H9 (cell line): ENCODE measurements around the gene PPIH. TPM values are rescaled to one million over a fixed set of nuclear protein-coding genes. Genes with fewer than 3 reads are reported as not detected.
A peak's percentile ranks its signal among the peaks of the same experiment; 100 is the strongest.
"Not testable (repeated sequence)": the region's sequence is repeated elsewhere in the genome, so short reads cannot be mapped to it uniquely, and the experiment has no call there.

ENCODE experiments used
- DNase-seq: peaks from one replicate; pipeline ENCODE4 v3.0.0-alpha.2; 2017
- H2AFZ ChIP-seq: one replicate; pipeline ENCODE4 v1.6.1; 2013; ENCODE audit warnings: mild to moderate bottlenecking, low read length, control low read depth, moderate library complexity
- H2AK5ac ChIP-seq: 2 replicates; pipeline ENCODE4 v1.6.1; 2013; ENCODE audit warnings: low read length, control low read depth, mixed read lengths; ENCODE audit not compliant: insufficient read length
- H2BK120ac ChIP-seq: one replicate; pipeline ENCODE4 v1.6.1; 2013; ENCODE audit warnings: low read depth, mild to moderate bottlenecking, low read length, control low read depth, inconsistent platforms; ENCODE audit not compliant: poor library complexity, severe bottlenecking
- H2BK12ac ChIP-seq: 2 replicates; pipeline ENCODE4 v1.6.1; 2013; ENCODE audit warnings: low read length, control low read depth, mixed read lengths, low read depth; ENCODE audit not compliant: insufficient read length
- H2BK15ac ChIP-seq: 2 replicates; pipeline ENCODE4 v1.6.1; 2013; ENCODE audit warnings: low read depth, low read length, control low read depth
- H2BK20ac ChIP-seq: one replicate; pipeline ENCODE4 v1.6.1; 2013; ENCODE audit warnings: low read depth, mild to moderate bottlenecking, low read length, control low read depth, inconsistent platforms; ENCODE audit not compliant: poor library complexity, severe bottlenecking
- H2BK5ac ChIP-seq: 2 replicates; pipeline ENCODE4 v1.6.1; 2013; ENCODE audit warnings: low read length, control low read depth, mixed read lengths; ENCODE audit not compliant: insufficient read length
- H3K14ac ChIP-seq: 2 replicates; pipeline ENCODE4 v1.6.1; 2013; ENCODE audit warnings: low read length, control low read depth; ENCODE audit not compliant: insufficient read depth
- H3K18ac ChIP-seq: 2 replicates; pipeline ENCODE4 v1.6.1; 2013; ENCODE audit warnings: low read depth, mild to moderate bottlenecking, mixed read lengths, low read length, control low read depth; ENCODE audit not compliant: insufficient read length
- H3K23ac ChIP-seq: 2 replicates; pipeline ENCODE4 v1.6.1; 2013; ENCODE audit warnings: low read length, control low read depth, mixed read lengths, low read depth; ENCODE audit not compliant: insufficient read length
- H3K23me2 ChIP-seq: 2 replicates; pipeline ENCODE4 v1.6.1; 2013; ENCODE audit warnings: low read depth, mild to moderate bottlenecking, mixed read lengths, low read length, control low read depth; ENCODE audit not compliant: insufficient read length, poor library complexity, severe bottlenecking
- H3K27ac ChIP-seq: 2 replicates; pipeline ENCODE4 v1.5.1; 2013; ENCODE audit warnings: low read length, control low read depth, mixed read lengths, low read depth; ENCODE audit not compliant: insufficient read length
- H3K27me3 ChIP-seq: 2 replicates; pipeline ENCODE4 v1.6.1; 2013; ENCODE audit warnings: low read length, control low read depth, inconsistent platforms; ENCODE audit not compliant: insufficient read depth
- H3K4ac ChIP-seq: 2 replicates; pipeline ENCODE4 v1.6.1; 2013; ENCODE audit warnings: low read depth, mild to moderate bottlenecking, control low read depth, inconsistent platforms, low read length, moderate library complexity
- H3K4me1 ChIP-seq: 2 replicates; pipeline ENCODE4 v1.6.1; 2013; ENCODE audit warnings: low read length, control low read depth, inconsistent platforms; ENCODE audit not compliant: insufficient read depth
- H3K4me2 ChIP-seq: 2 replicates; pipeline ENCODE4 v1.6.1; 2013; ENCODE audit warnings: low read length, control low read depth, mixed read lengths; ENCODE audit not compliant: insufficient read length, insufficient read depth
- H3K56ac ChIP-seq: 2 replicates; pipeline ENCODE4 v1.6.1; 2013; ENCODE audit warnings: low read depth, mild to moderate bottlenecking, mixed read lengths, low read length, control low read depth; ENCODE audit not compliant: insufficient read length
- H3K79me1 ChIP-seq: 2 replicates; pipeline ENCODE4 v1.6.1; 2013; ENCODE audit warnings: low read depth, mild to moderate bottlenecking, moderate library complexity, low read length, control low read depth, inconsistent platforms; ENCODE audit not compliant: insufficient read depth, poor library complexity, severe bottlenecking
- H3K79me2 ChIP-seq: 2 replicates; pipeline ENCODE4 v1.6.1; 2013; ENCODE audit warnings: low read length, control low read depth, inconsistent platforms; ENCODE audit not compliant: insufficient read depth
- H3K9ac ChIP-seq: 2 replicates; pipeline ENCODE4 v1.6.1; 2013; ENCODE audit warnings: low read length, control low read depth, mixed read lengths; ENCODE audit not compliant: insufficient read length; ENCODE audit errors: extremely low read depth
- H3K9me3 ChIP-seq: one replicate; pipeline ENCODE4 v1.6.1; 2013; ENCODE audit warnings: low read depth, low read length, inconsistent platforms; ENCODE audit not compliant: control insufficient read depth
- H3T11ph ChIP-seq: one replicate; pipeline ENCODE4 v1.6.1; 2013; ENCODE audit warnings: mild to moderate bottlenecking, low read length, control low read depth, inconsistent platforms
- H4K20me1 ChIP-seq: one replicate; pipeline ENCODE4 v1.6.1; 2013; ENCODE audit not compliant: control insufficient read depth, insufficient read length, insufficient read depth
- H4K5ac ChIP-seq: 2 replicates; pipeline ENCODE4 v1.6.1; 2013; ENCODE audit warnings: low read depth, mild to moderate bottlenecking, mixed read lengths, low read length, control low read depth; ENCODE audit not compliant: insufficient read length
- H4K8ac ChIP-seq: replicated peaks from 2 replicates; pipeline ENCODE4 v1.6.1; 2013; ENCODE audit warnings: low read length, control low read depth, mixed read lengths, low read depth; ENCODE audit not compliant: insufficient read length
- H4K91ac ChIP-seq: 2 replicates; pipeline ENCODE4 v1.6.1; 2013; ENCODE audit warnings: low read depth, mild to moderate bottlenecking, moderate library complexity, mixed read lengths, low read length, control low read depth; ENCODE audit not compliant: insufficient read length
- H3K27ac Mint-ChIP-seq, 3 experiments: 2 replicates in 2 of 3; 3 replicates in 1 of 3; pipeline ENCODE4 v1.8.0; 2020 to 2021; ENCODE audit warnings: mixed read lengths in 3 of 3, mild to moderate bottlenecking in 1 of 3, moderate library complexity in 1 of 3
- H3K27me3 Mint-ChIP-seq: 2 replicates; pipeline ENCODE4 v1.8.0; 2021; ENCODE audit warnings: low read depth, mild to moderate bottlenecking, moderate library complexity, mixed read lengths
- H3K36me3 Mint-ChIP-seq, 3 experiments: 2 replicates in 2 of 3; 3 replicates in 1 of 3; pipeline ENCODE4 v1.8.0; 2020 to 2021; ENCODE audit warnings: low read depth in 3 of 3, mixed read lengths in 3 of 3; ENCODE audit not compliant: insufficient read depth in 1 of 3
- H3K4me1 Mint-ChIP-seq, 2 experiments: 2 replicates each; pipeline ENCODE4 v1.8.0; 2020; ENCODE audit warnings: mixed read lengths in 2 of 2
- H3K4me3 Mint-ChIP-seq, 2 experiments: 2 replicates in 1 of 2; 3 replicates in 1 of 2; pipeline ENCODE4 v1.8.0; 2020 to 2021; ENCODE audit warnings: mild to moderate bottlenecking in 2 of 2, mixed read lengths in 2 of 2, moderate library complexity in 1 of 2
- H3K9me3 Mint-ChIP-seq, 2 experiments: 2 replicates in 1 of 2; 3 replicates in 1 of 2; pipeline ENCODE4 v1.8.0; 2020; ENCODE audit warnings: mild to moderate bottlenecking in 2 of 2, mixed read lengths in 2 of 2, moderate library complexity in 1 of 2
- CTCF ChIP-seq: fragments of 200-600 bp; sonication (generic); conservative IDR thresholded peaks from 3 replicates; pipeline ENCODE4 v1.8.0; 2021; ENCODE audit warnings: antibody characterized with exemption, mild to moderate bottlenecking
- WGBS: extraction: QIAGEN DNeasy Blood & Tissue Kit; methylation state at CpG from one replicate; pipeline ENCODE4 v1.1.7; 2013; ENCODE audit warnings: missing lambda C conversion rate, low lambda C conversion rate, mixed read lengths; ENCODE audit not compliant: insufficient read length; ENCODE audit errors: extremely low coverage; 5-methylcytosine and 5-hydroxymethylcytosine counted together
- total RNA-seq: library from RNA; stranded (reverse); gene quantifications from 2 replicates; pipeline ENCODE4 v1.2.1, GENCODE V29; 2021

Gene PPIH
- total RNA-seq, 1 experiment from 2014 or later = 89.3 TPM

DNA sequence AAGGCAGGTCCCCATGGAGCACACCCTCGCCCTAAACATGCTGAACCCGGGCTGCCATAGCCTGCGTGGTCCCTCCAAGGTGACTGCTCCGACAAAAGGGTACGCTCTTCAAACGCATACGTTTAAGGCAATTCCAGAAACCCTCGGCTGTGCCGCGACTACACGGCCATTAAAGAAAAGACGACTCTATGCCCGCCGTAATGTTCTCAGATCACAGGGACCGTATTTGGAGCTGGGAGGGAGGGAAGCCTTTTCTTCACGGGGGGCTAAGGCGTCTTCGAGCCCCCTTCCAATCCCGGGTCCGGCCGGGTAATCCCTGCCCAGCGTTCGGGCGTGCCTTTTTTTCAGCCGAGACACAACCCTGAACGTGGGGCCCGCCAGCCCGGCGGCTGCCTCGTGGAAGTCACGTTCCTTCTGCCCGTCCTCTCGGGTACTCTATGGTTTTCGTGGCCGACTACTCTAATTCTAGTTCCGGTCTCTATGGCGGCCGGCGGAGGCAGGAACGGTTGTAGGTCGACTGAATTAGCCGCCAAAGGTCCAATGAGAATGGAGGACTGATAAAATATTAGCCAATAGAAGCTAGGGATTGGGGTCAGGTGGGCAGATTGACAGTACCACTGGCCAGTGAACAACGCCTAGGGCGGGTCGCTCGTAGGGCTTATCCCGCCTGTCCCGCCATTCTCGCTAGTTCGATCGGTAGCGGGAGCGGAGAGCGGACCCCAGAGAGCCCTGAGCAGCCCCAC is 23.7 kb downstream of the PPIH start, which contains the start of gene YBX1:
Gene YBX1, plus strand, starts transcription at position 678 of the 743 bp plus-strand sequence. CDS start 148 bp downstream, outside the sequence.
- no peaks in the 10 kb centered on the region for H4K20me1 ChIP-seq
- no peaks in the 10 kb centered on the region for H3K9me3 ChIP-seq
- no CpG with 5 or more reads among the region's 54 CpGs for WGBS
- H3K4me1 ChIP-seq = peaks cover 2% of the 10 kb centered on the region
- no peak within 1 kb of the TSS for H3K27ac ChIP-seq
- H3K79me2 ChIP-seq = peaks cover 41% of the 10 kb centered on the region
- no peak within 1 kb of the TSS for H2BK15ac ChIP-seq
- peak within 1 kb of the TSS; percentile 77 for H3K18ac ChIP-seq
- Mint-ChIP-seq H3K27ac (peak within 1 kb of the TSS; percentile 94 to 98 (median 98); a peak in 6 of 7 replicates), H3K27me3 (no peaks in the 10 kb centered on the region), H3K4me3 (peak within 1 kb of the TSS; percentile 93 to 97), H3K9me3 (no peaks in the 10 kb centered on the region), H3K36me3 (peaks cover 28 to 37% (median 34%) of the 10 kb centered on the region in 3 experiments), H3K4me1 (peaks cover 46 to 47% of the 10 kb centered on the region in 2 experiments)
- no peak within 1 kb of the TSS for H4K91ac ChIP-seq
- peak within 1 kb of the TSS; percentile 99 for H3K4me2 ChIP-seq
- peak within 1 kb of the TSS; percentile 95 for H3K9ac ChIP-seq
- H2BK5ac ChIP-seq = no peak within 1 kb of the TSS
- H3K14ac ChIP-seq = peak within 1 kb of the TSS; percentile 91
- H3T11ph ChIP-seq = no peak within 1 kb of the TSS
- H3K4ac ChIP-seq = no peak within 1 kb of the TSS
- no peak within 1 kb of the TSS for H3K56ac ChIP-seq
- H4K5ac ChIP-seq = no peak within 1 kb of the TSS
- no peak for TF ChIP-seq CTCF
- no peak within 1 kb of the TSS for H3K23ac ChIP-seq
- no peak within 1 kb of the TSS for H2AK5ac ChIP-seq
- no peak within 1 kb of the TSS for H4K8ac ChIP-seq
- no peaks in the 10 kb centered on the region for H3K27me3 ChIP-seq
- peak; percentile 96 for DNase-seq
- H2BK12ac ChIP-seq = no peak within 1 kb of the TSS
- H2BK120ac ChIP-seq = peak within 1 kb of the TSS; percentile 74
- no peak within 1 kb of the TSS for H2AFZ ChIP-seq
- H3K79me1 ChIP-seq = no peaks in the 10 kb centered on the region
- peaks cover 15% of the 10 kb centered on the region for H3K23me2 ChIP-seq
- no peak within 1 kb of the TSS for H2BK20ac ChIP-seq

GRCh38 chr1:42682484-42682738 is 24.2 kb downstream of the PPIH start:
- H3K9me3 Mint-ChIP-seq, H3K23ac ChIP-seq, H3K27ac ChIP-seq, H3K79me1 ChIP-seq, H3K4me1 ChIP-seq, H2BK5ac ChIP-seq, H3K56ac ChIP-seq, H3K4me2 ChIP-seq, H2BK20ac ChIP-seq, H4K8ac ChIP-seq, H4K20me1 ChIP-seq, H3K27me3 ChIP-seq, H3K4ac ChIP-seq, H3K14ac ChIP-seq, H2BK120ac ChIP-seq, H3T11ph ChIP-seq, H2BK12ac ChIP-seq, DNase-seq, H4K91ac ChIP-seq, H2BK15ac ChIP-seq, H4K5ac ChIP-seq, H2AFZ ChIP-seq, H3K27me3 Mint-ChIP-seq, H3K9me3 ChIP-seq, H2AK5ac ChIP-seq: not testable (repeated sequence)
- Mint-ChIP-seq H3K4me3 (peak overlapping the region; percentile 93 to 97), H3K27ac (peak overlapping the region; percentile 70 to 98 (median 98); a peak in 6 of 7 replicates), H3K36me3 (peaks cover 29 to 41% (median 37%) of the 10 kb centered on the region in 3 experiments), H3K4me1 (peaks cover 47 to 49% of the 10 kb centered on the region in 2 experiments)
- Histone ChIP-seq H3K9ac (peak overlapping the region; percentile 60), H3K18ac (peak overlapping the region; percentile 64), H3K23me2 (peaks cover 15% of the 10 kb centered on the region), H3K79me2 (peaks cover 44% of the 10 kb centered on the region)
- no CpG with 5 or more reads among the region's 33 CpGs for WGBS
